GM12891 (cell line): Measurements from ENCODE around the gene CBARP.

Source experiments
- POLR2A ChIP-seq: IDR thresholded peaks from 2 replicates; pipeline ENCODE4 v1.6.1; 2011; ENCODE audit warnings: low read depth, low read length, control low read depth
- POLR2AphosphoS5 ChIP-seq: IDR thresholded peaks from 2 replicates; pipeline ENCODE4 v1.6.1; 2011; ENCODE audit warnings: low read depth, low read length, control low read depth
- POU2F2 ChIP-seq: IDR thresholded peaks from 2 replicates; pipeline ENCODE4 v1.6.1; 2011; ENCODE audit warnings: low read depth, mild to moderate bottlenecking, control low read depth, low read length, moderate library complexity
- TAF1 ChIP-seq: IDR thresholded peaks from 2 replicates; pipeline ENCODE4 v1.6.1; 2011; ENCODE audit warnings: low read depth, low read length, control low read depth

GRCh38 chr19:1278713-1279660 lies 41.2 kb upstream of the CBARP start:
- TF ChIP-seq POLR2AphosphoS5 (no peak), TAF1 (no peak), POLR2A (no peak), POU2F2 (no peak)
